ENCODE data around the gene SUN1.

DNA sequence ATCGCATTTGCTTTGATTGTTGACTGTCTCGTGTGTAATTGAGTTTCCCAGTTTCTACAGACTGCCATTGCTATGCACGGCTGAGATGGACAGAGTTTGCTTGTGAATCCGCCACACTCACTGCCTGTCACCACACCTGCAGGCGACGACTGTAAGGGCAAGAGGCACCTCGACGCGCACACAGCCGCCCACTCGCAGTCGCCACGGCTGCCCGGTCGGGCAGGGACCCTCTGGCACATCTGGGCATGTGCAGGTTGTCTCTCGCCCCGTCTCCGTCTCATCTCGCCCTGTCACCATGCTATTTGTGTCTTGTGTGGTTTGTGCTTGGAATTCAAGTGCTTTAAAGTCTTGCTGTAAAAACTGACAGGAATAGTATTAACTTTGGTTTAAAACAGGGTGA, 17.5 kb downstream of the SUN1 start:
- TF ChIP-seq, protein P1, sequence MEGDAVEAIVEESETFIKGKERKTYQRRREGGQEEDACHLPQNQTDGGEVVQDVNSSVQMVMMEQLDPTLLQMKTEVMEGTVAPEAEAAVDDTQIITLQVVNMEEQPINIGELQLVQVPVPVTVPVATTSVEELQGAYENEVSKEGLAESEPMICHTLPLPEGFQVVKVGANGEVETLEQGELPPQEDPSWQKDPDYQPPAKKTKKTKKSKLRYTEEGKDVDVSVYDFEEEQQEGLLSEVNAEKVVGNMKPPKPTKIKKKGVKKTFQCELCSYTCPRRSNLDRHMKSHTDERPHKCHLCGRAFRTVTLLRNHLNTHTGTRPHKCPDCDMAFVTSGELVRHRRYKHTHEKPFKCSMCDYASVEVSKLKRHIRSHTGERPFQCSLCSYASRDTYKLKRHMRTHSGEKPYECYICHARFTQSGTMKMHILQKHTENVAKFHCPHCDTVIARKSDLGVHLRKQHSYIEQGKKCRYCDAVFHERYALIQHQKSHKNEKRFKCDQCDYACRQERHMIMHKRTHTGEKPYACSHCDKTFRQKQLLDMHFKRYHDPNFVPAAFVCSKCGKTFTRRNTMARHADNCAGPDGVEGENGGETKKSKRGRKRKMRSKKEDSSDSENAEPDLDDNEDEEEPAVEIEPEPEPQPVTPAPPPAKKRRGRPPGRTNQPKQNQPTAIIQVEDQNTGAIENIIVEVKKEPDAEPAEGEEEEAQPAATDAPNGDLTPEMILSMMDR (IDR thresholded peaks at IDR 0.05) = no peak
- no peak for TF ChIP-seq ZFX (IDR thresholded peaks at IDR 0.05; ENCODE audit: borderline replicate concordance)
